HG03521 (cell line): ENCODE data around the gene MYH7.
"Not testable (repeated sequence)": the region's sequence is repeated elsewhere in the genome, so short reads cannot be mapped to it uniquely, and the experiment has no call there.

Source experiments
- ATAC-seq: cut with Tn5 transposase; IDR thresholded peaks from one replicate; pipeline ENCODE4 v1.9.1; 2021; ENCODE audit warnings: mild to moderate bottlenecking, moderate library complexity; ENCODE audit not compliant: unreplicated experiment

The MYH7 gene

GRCh38 chr14:23409475-23409874, 26.0 kb downstream of the MYH7 start:
- ATAC-seq, result no peak

- ATAC-seq, result no peak
These were observed 27.2 kb downstream of the MYH7 start for GRCh38 chr14:23408307-23408630.

- no peak for ATAC-seq
These were observed 27.7 kb downstream of the MYH7 start, which contains the start of gene MYH6 for GRCh38 chr14:23407516-23408306. Gene MYH6, minus strand, starts transcription at chr14:23408273. Its CDS starts 1,050 bp downstream, at chr14:23407223.

GRCh38 chr14:23406725-23407355, 28.6 kb downstream of the MYH7 start:
- ATAC-seq, result no peak

- ATAC-seq, result no peak
These were observed 29.2 kb downstream of the MYH7 start for GRCh38 chr14:23406244-23406643.

GRCh38 chr14:23405516-23406025, 29.9 kb downstream of the MYH7 start:
- no peak for ATAC-seq

GRCh38 chr14:23405096-23405495, 30.4 kb downstream of the MYH7 start:
- ATAC-seq, result no peak

GRCh38 chr14:23404331-23404900, 31.0 kb downstream of the MYH7 start:
- no peak for ATAC-seq

GRCh38 chr14:23403908-23404307, 31.6 kb downstream of the MYH7 start:
- ATAC-seq, result no peak

- no peak for ATAC-seq
These were observed 32.4 kb downstream of the MYH7 start for GRCh38 chr14:23403139-23403438.

GRCh38 chr14:23402296-23403138, 32.9 kb downstream of the MYH7 start:
- no peak for ATAC-seq

GRCh38 chr14:23401291-23401690, 34.2 kb downstream of the MYH7 start:
- ATAC-seq, result no peak

- ATAC-seq, result not testable (repeated sequence)
These were observed 34.8 kb downstream of the MYH7 start for GRCh38 chr14:23400496-23401149.

GRCh38 chr14:23399591-23399990, 35.9 kb downstream of the MYH7 start:
- no peak for ATAC-seq

GRCh38 chr14:23399136-23399535, 36.3 kb downstream of the MYH7 start:
- ATAC-seq, result no peak

- no peak for ATAC-seq
These were observed 37.1 kb downstream of the MYH7 start for GRCh38 chr14:23398348-23398747.

- no peak for ATAC-seq
These were observed 38.6 kb downstream of the MYH7 start for GRCh38 chr14:23396781-23397407.

GRCh38 chr14:23396126-23396525, 39.3 kb downstream of the MYH7 start:
- no peak for ATAC-seq

GRCh38 chr14:23392613-23393012, 42.8 kb downstream of the MYH7 start:
- ATAC-seq, result no peak

GRCh38 chr14:23389871-23390270, 45.6 kb downstream of the MYH7 start:
- ATAC-seq, result not testable (repeated sequence)
